Astrocyte (in vitro differentiated cells and primary cell): ENCODE data around the gene ZNF641. TPM values are rescaled to one million over a fixed set of nuclear protein-coding genes. Genes with fewer than 3 reads are reported as not detected.

Experiments used
- DNase-seq: peaks from one replicate; pipeline ENCODE4 v3.0.0-alpha.2; 2010; ENCODE audit warnings: low read depth
- FAIRE-seq: peaks from 2 replicates; lab custom pipeline; 2011; peaks lifted over from hg19 to GRCh38; lab: Jason Lieb, UNC
- H2AFZ ChIP-seq: 2 replicates; pipeline ENCODE4 v1.6.0; 2012; ENCODE audit warnings: low read depth, low read length, inconsistent platforms
- H3K27ac ChIP-seq: 2 replicates; pipeline ENCODE4 v1.5.1; 2011; ENCODE audit warnings: low read depth, low read length, inconsistent platforms
- H3K27me3 ChIP-seq: 2 replicates; pipeline ENCODE4 v1.6.0; 2011; ENCODE audit warnings: low read length, inconsistent platforms; ENCODE audit not compliant: insufficient read depth
- H3K36me3 ChIP-seq: 2 replicates; pipeline ENCODE4 v1.5.1; 2011; ENCODE audit warnings: low read length, inconsistent platforms; ENCODE audit not compliant: insufficient read depth
- H3K4me1 ChIP-seq: 2 replicates; pipeline ENCODE4 v1.5.1; 2011; ENCODE audit warnings: low read length, inconsistent platforms; ENCODE audit not compliant: insufficient read depth
- H3K4me2 ChIP-seq: 2 replicates; pipeline ENCODE4 v1.6.0; 2012; ENCODE audit warnings: low read length, inconsistent platforms
- H3K4me3 ChIP-seq: 2 replicates; pipeline ENCODE4 v1.5.1; 2011; ENCODE audit warnings: low read depth, mild to moderate bottlenecking, low read length, inconsistent platforms; ENCODE audit not compliant: insufficient read depth
- H3K79me2 ChIP-seq: 2 replicates; pipeline ENCODE4 v1.6.0; 2012; ENCODE audit warnings: mild to moderate bottlenecking, low read length, inconsistent platforms; ENCODE audit not compliant: insufficient read depth
- H3K9ac ChIP-seq: 2 replicates; pipeline ENCODE4 v1.6.0; 2012; ENCODE audit warnings: mild to moderate bottlenecking, low read length, inconsistent platforms
- H3K9me3 ChIP-seq: 2 replicates; pipeline ENCODE4 v1.5.1; 2012; ENCODE audit warnings: low read depth, mild to moderate bottlenecking, low read length, inconsistent platforms; ENCODE audit not compliant: insufficient read depth
- H4K20me1 ChIP-seq: 2 replicates; pipeline ENCODE4 v1.6.0; 2012; ENCODE audit warnings: low read length, inconsistent platforms; ENCODE audit not compliant: insufficient read depth
- H3K27ac Mint-ChIP-seq: one replicate; pipeline ENCODE4 v1.8.0; 2021; ENCODE audit warnings: mild to moderate bottlenecking, mixed read lengths; ENCODE audit not compliant: unreplicated experiment
- H3K27me3 Mint-ChIP-seq: one replicate; pipeline ENCODE4 v1.8.0; 2021; ENCODE audit warnings: low read depth, mixed read lengths; ENCODE audit not compliant: unreplicated experiment
- H3K36me3 Mint-ChIP-seq: one replicate; pipeline ENCODE4 v1.8.0; 2021; ENCODE audit warnings: low read depth, mixed read lengths; ENCODE audit not compliant: unreplicated experiment
- H3K4me1 Mint-ChIP-seq: one replicate; pipeline ENCODE4 v1.8.0; 2021; ENCODE audit warnings: low read depth, mixed read lengths; ENCODE audit not compliant: unreplicated experiment
- H3K4me3 Mint-ChIP-seq: one replicate; pipeline ENCODE4 v1.8.0; 2021; ENCODE audit warnings: mild to moderate bottlenecking, moderate library complexity, mixed read lengths; ENCODE audit not compliant: unreplicated experiment
- H3K9me3 Mint-ChIP-seq: one replicate; pipeline ENCODE4 v1.8.0; 2021; ENCODE audit warnings: mild to moderate bottlenecking, mixed read lengths; ENCODE audit not compliant: unreplicated experiment
- CTCF ChIP-seq: IDR thresholded peaks from 2 replicates; pipeline ENCODE4 v1.5.1; 2011; ENCODE audit warnings: low read depth, mild to moderate bottlenecking, inconsistent platforms, low read length, moderate library complexity; ENCODE audit not compliant: insufficient read depth
- EZH2 ChIP-seq: IDR thresholded peaks from 2 replicates; pipeline ENCODE4 v1.6.1; 2012; ENCODE audit warnings: mild to moderate bottlenecking, low read length, inconsistent platforms; ENCODE audit not compliant: insufficient read depth
- total RNA-seq: library from RNA; stranded (reverse); gene quantifications from 2 replicates; pipeline ENCODE4 v1.2.1, GENCODE V29; 2021

Gene ZNF641
- total RNA-seq, 1 donor from 2014 or later, result 7.1 TPM

GRCh38 chr12:48358937-48359513, 8.3 kb upstream of the ZNF641 start:
- DNase-seq (no peak), FAIRE-seq (no peak)
- TF ChIP-seq EZH2, result no peak
- no peak for TF ChIP-seq CTCF
- no peak overlapping the region for H3K27ac ChIP-seq
- Mint-ChIP-seq H3K4me3 (no peak overlapping the region), H3K36me3 (peaks cover 2% of the 10 kb centered on the region), H3K27ac (no peak overlapping the region), H3K9me3 (no peaks in the 10 kb centered on the region), H3K27me3 (peaks cover 5% of the 10 kb centered on the region), H3K4me1 (no peaks in the 10 kb centered on the region)
- H3K9ac ChIP-seq, result no peak overlapping the region
- H4K20me1 ChIP-seq, result no peaks in the 10 kb centered on the region
- no peak overlapping the region for H3K4me2 ChIP-seq
- no peaks in the 10 kb centered on the region for H3K27me3 ChIP-seq
- H3K4me1 ChIP-seq, result no peaks in the 10 kb centered on the region
- H3K9me3 ChIP-seq, result no peaks in the 10 kb centered on the region
- no peak overlapping the region for H3K4me3 ChIP-seq
- no peaks in the 10 kb centered on the region for H3K36me3 ChIP-seq
- no peaks in the 10 kb centered on the region for H3K79me2 ChIP-seq
- H2AFZ ChIP-seq, result no peak overlapping the region

GRCh38 chr12:48356041-48356768, 5.5 kb upstream of the ZNF641 start:
- Histone ChIP-seq H3K9ac (no peak overlapping the region), H3K9me3 (no peaks in the 10 kb centered on the region), H3K36me3 (no peaks in the 10 kb centered on the region), H4K20me1 (no peaks in the 10 kb centered on the region), H3K27me3 (no peaks in the 10 kb centered on the region), H3K4me3 (no peak overlapping the region), H3K4me2 (no peak overlapping the region), H3K4me1 (no peaks in the 10 kb centered on the region), H3K79me2 (no peaks in the 10 kb centered on the region), H2AFZ (no peak overlapping the region), H3K27ac (no peak overlapping the region)
- no peak overlapping the region for H3K27ac Mint-ChIP-seq
- FAIRE-seq (no peak), DNase-seq (no peak)
- peaks cover 2% of the 10 kb centered on the region for H3K36me3 Mint-ChIP-seq
- TF ChIP-seq CTCF, result no peak
- no peak for TF ChIP-seq EZH2
- H3K9me3 Mint-ChIP-seq, result no peaks in the 10 kb centered on the region
- H3K27me3 Mint-ChIP-seq, result peaks cover 5% of the 10 kb centered on the region
- H3K4me1 Mint-ChIP-seq, result no peaks in the 10 kb centered on the region
- H3K4me3 Mint-ChIP-seq, result no peak overlapping the region
